GM18873 (cell line): Measurements from ENCODE around the gene LPIN2.
"Not testable (repeated sequence)": the region's sequence is repeated elsewhere in the genome, so short reads cannot be mapped to it uniquely, and the experiment has no call there.

Experiments
- ATAC-seq: cut with Tn5 transposase; IDR thresholded peaks from one replicate; pipeline ENCODE4 v1.9.1; 2021; ENCODE audit warnings: mild to moderate bottlenecking, moderate library complexity, moderate number of reproducible peaks; ENCODE audit not compliant: unreplicated experiment, low FRiP score

LPIN2 gene

GRCh38 chr18:3013024-3013804 is at the start of gene LPIN2:
Gene LPIN2 (minus strand): TSS chr18:3013144. CDS start chr18:2960840, 52,304 bp downstream.
- peak; percentile 87 for ATAC-seq

- no peak for ATAC-seq
These were observed 48.8 kb upstream of the LPIN2 start for GRCh38 chr18:3061581-3062312.

GRCh38 chr18:3060667-3061580 is 48.0 kb upstream of the LPIN2 start:
- no peak for ATAC-seq

GRCh38 chr18:3059272-3059671 is 46.3 kb upstream of the LPIN2 start:
- no peak for ATAC-seq

- no peak for ATAC-seq
These were observed 45.6 kb upstream of the LPIN2 start for GRCh38 chr18:3058328-3059191.

- ATAC-seq, result no peak
These were observed 44.6 kb upstream of the LPIN2 start for GRCh38 chr18:3057526-3057925.

GRCh38 chr18:3056311-3056710 is 43.4 kb upstream of the LPIN2 start:
- ATAC-seq, result no peak

GRCh38 chr18:3055816-3056215 is 42.9 kb upstream of the LPIN2 start:
- no peak for ATAC-seq

GRCh38 chr18:3055186-3055728 is 42.3 kb upstream of the LPIN2 start:
- no peak for ATAC-seq

- no peak for ATAC-seq
These were observed 41.8 kb upstream of the LPIN2 start for GRCh38 chr18:3054780-3055179.

GRCh38 chr18:3054214-3054613 is 41.3 kb upstream of the LPIN2 start:
- ATAC-seq, result no peak

- no peak for ATAC-seq
These were observed 40.1 kb upstream of the LPIN2 start for GRCh38 chr18:3053081-3053480.

- no peak for ATAC-seq
These were observed 39.4 kb upstream of the LPIN2 start for GRCh38 chr18:3052411-3052758.

GRCh38 chr18:3051718-3052410 is 38.9 kb upstream of the LPIN2 start:
- no peak for ATAC-seq

GRCh38 chr18:3049897-3050454 is 37.0 kb upstream of the LPIN2 start:
- ATAC-seq, result not testable (repeated sequence)

- ATAC-seq, result no peak
These were observed 35.9 kb upstream of the LPIN2 start for GRCh38 chr18:3048820-3049349.

- no peak for ATAC-seq
These were observed 35.2 kb upstream of the LPIN2 start for GRCh38 chr18:3048121-3048520.

- ATAC-seq, result peak; percentile 69
These were observed 33.4 kb upstream of the LPIN2 start for GRCh38 chr18:3046216-3046808.
